PC-3 (cell line): Measurements from ENCODE around the gene GPBP1. TPM values are rescaled to one million over a fixed set of nuclear protein-coding genes. Genes with fewer than 3 reads are reported as not detected.
A peak's percentile ranks its signal among the peaks of the same experiment; 100 is the strongest.
"Not testable (repeated sequence)": the region's sequence is repeated elsewhere in the genome, so short reads cannot be mapped to it uniquely, and the experiment has no call there.

Source experiments
- ATAC-seq: fragments of 200-7000 bp; cut with Tn5 transposase; 2 replicates; pipeline ENCODE4 v1.9.1; 2020; ENCODE audit warnings: mild to moderate bottlenecking, moderate library complexity
- BruUV-seq: library from RNA; stranded (reverse); fragments of 400-500 nt; replicated peaks from 2 replicates; lab custom pipeline; 2021; lab: Mats Ljungman, UMichigan
- CTCF ChIA-PET: fragments of 300-600 bp; sonication (Branson Sonifier 250); formaldehyde crosslinking; loops from one replicate; lab custom pipeline; 2022; ENCODE audit warnings: antibody characterized with exemption; lab: Charles Lee
- POLR2A ChIA-PET: fragments of 300-600 bp; sonication (Branson Sonifier 250); formaldehyde crosslinking; loops from one replicate; lab custom pipeline; 2022; ENCODE audit warnings: antibody characterized with exemption; ENCODE audit not compliant: unreplicated experiment; lab: Charles Lee
- DNase-seq: peaks from one replicate; pipeline ENCODE4 v3.0.0-alpha.2; 2015
- H2AFZ ChIP-seq: fragments of 300-600 bp; sonication (generic); 2 replicates; pipeline ENCODE4 v1.6.0; 2016; ENCODE audit warnings: antibody characterized with exemption, low read length
- H3F3A ChIP-seq: fragments of 300-600 bp; sonication (generic); one replicate; pipeline ENCODE4 v1.6.0; 2017; ENCODE audit warnings: antibody characterized with exemption, low read length, control low read depth, mild to moderate bottlenecking; ENCODE audit not compliant: unreplicated experiment
- H3K27ac ChIP-seq: fragments of 300-600 bp; sonication (generic); 2 replicates; pipeline ENCODE4 v1.5.1; 2016; ENCODE audit warnings: mild to moderate bottlenecking, low read length
- H3K27me3 ChIP-seq: fragments of 300-600 bp; sonication (generic); 2 replicates; pipeline ENCODE4 v1.6.1; 2016; ENCODE audit warnings: low read length, mixed read lengths
- H3K36me3 ChIP-seq: fragments of 300-600 bp; sonication (generic); 2 replicates; pipeline ENCODE4 v1.6.1; 2016; ENCODE audit warnings: low read depth, mixed run types, low read length, mixed read lengths
- H3K4me1 ChIP-seq: fragments of 300-600 bp; sonication (generic); 2 replicates; pipeline ENCODE4 v1.5.1; 2016; ENCODE audit warnings: low read length; ENCODE audit not compliant: insufficient read depth
- H3K4me2 ChIP-seq: fragments of 300-600 bp; sonication (generic); 2 replicates; pipeline ENCODE4 v1.6.0; 2016; ENCODE audit warnings: low read length
- H3K4me3 ChIP-seq: fragments of 300-600 bp; sonication (generic); 2 replicates; pipeline ENCODE4 v1.5.1; 2016; ENCODE audit warnings: mild to moderate bottlenecking, low read length, mixed read lengths
- H3K79me2 ChIP-seq: fragments of 300-600 bp; sonication (generic); 2 replicates; pipeline ENCODE4 v1.6.1; 2017; ENCODE audit warnings: low read length, mixed read lengths
- H3K9ac ChIP-seq: fragments of 300-600 bp; sonication (generic); 2 replicates; pipeline ENCODE4 v1.6.0; 2016; ENCODE audit warnings: mild to moderate bottlenecking, low read length
- H3K9me2 ChIP-seq: fragments of 300-600 bp; sonication (generic); replicated peaks from 2 replicates; pipeline ENCODE4 v1.6.1; 2016; ENCODE audit warnings: mixed run types, low read length, mixed read lengths
- H3K9me3 ChIP-seq: fragments of 300-600 bp; sonication (generic); 2 replicates; pipeline ENCODE4 v1.6.1; 2016; ENCODE audit warnings: low read length, mixed read lengths
- H4K20me1 ChIP-seq: fragments of 300-600 bp; sonication (generic); 2 replicates; pipeline ENCODE4 v1.6.1; 2016; ENCODE audit warnings: low read length, mixed read lengths
- CTCF ChIP-seq: fragments of 300-600 bp; sonication (generic); conservative IDR thresholded peaks from 2 replicates; pipeline ENCODE4 v1.5.1; 2017; ENCODE audit warnings: antibody characterized with exemption, low read depth, mild to moderate bottlenecking, low read length
- EZH2 ChIP-seq: fragments of 300-600 bp; sonication (generic); IDR thresholded peaks from one replicate; pipeline ENCODE4 v1.6.1; 2017; ENCODE audit warnings: antibody characterized with exemption, mild to moderate bottlenecking, low read length; ENCODE audit not compliant: unreplicated experiment
- EZH2phosphoT487 ChIP-seq: fragments of 300-600 bp; sonication (generic); IDR thresholded peaks from 2 replicates; pipeline ENCODE4 v1.6.1; 2018; ENCODE audit warnings: mild to moderate bottlenecking, antibody characterized with exemption, low read length, borderline replicate concordance
- intact Hi-C: fragments of 100-400 bp; cut with micrococcal nuclease; formaldehyde crosslinking; loops from 2 replicates; pipeline ENCODE4 v1.9.0; 2023
- total RNA-seq: library from RNA; depleted of rRNA; stranded (reverse); fragments of >200 nt; gene quantifications from 2 replicates; pipeline ENCODE4 v1.2.3, GENCODE V29; 2014

The GPBP1 gene
- total RNA-seq, 1 experiment from 2014 or later = 31.8 TPM

- Histone ChIP-seq H3K79me2 (peaks cover 87% of the 10 kb centered on the region), H2AFZ (no peak overlapping the region), H3K9ac (peak overlapping the region; percentile 100), H3K27me3 (no peaks in the 10 kb centered on the region), H3K9me2 (no peaks in the 10 kb centered on the region), H3K36me3 (peaks cover 20% of the 10 kb centered on the region), H3F3A (no peaks in the 10 kb centered on the region), H3K4me3 (peak overlapping the region; percentile 98), H3K9me3 (no peaks in the 10 kb centered on the region), H3K27ac (no peak overlapping the region), H3K4me2 (peak overlapping the region; percentile 93), H4K20me1 (peaks cover 60% of the 10 kb centered on the region), H3K4me1 (peaks cover 8% of the 10 kb centered on the region; the same call in 1 of the 2 replicates)
- ChIA-PET CTCF (no interaction called here), POLR2A (no interaction called here)
- no TSS peak for BruUV-seq
- DNase-seq (no peak), ATAC-seq (no peak)
- TF ChIP-seq EZH2 = no peak
- TF ChIP-seq CTCF = no peak
- no peak for TF ChIP-seq EZH2phosphoT487
- intact Hi-C loops = loop anchor here (10.0 kb wide), 1 partner anchor 257 kb away; no protein-coding TSS in a partner anchor
Measured at GRCh38 chr5:57177479-57178156, 3.8 kb downstream of the GPBP1 start.

DNA sequence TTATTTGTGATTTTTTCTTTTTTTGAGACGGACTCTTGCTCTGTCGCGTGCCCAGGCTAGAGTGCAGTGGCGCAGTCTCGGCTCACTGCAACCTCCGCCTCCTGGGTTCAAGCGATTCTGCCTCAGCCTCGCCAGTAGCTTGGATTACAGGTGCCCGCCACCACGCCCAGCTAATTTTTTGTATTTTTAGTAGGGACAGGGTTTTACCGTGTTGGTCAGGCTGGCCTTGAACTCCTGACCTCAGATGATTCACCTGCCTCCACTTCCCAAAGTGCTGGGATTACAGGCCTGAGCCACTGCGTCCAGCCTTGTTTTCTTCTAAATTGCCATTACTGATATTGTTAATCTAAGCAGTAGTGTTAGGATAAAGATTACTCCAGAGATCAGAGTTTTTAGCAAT lies 4.4 kb downstream of the GPBP1 start:
- intact Hi-C loops = loop anchor here (10.0 kb wide), 1 partner anchor 257 kb away; no protein-coding TSS in a partner anchor
- CTCF ChIA-PET = not testable (repeated sequence)
- peak overlapping the region; percentile 98 for H3K4me3 ChIP-seq

GRCh38 chr5:57179262-57180200 lies 5.7 kb downstream of the GPBP1 start:
- Histone ChIP-seq H2AFZ (no peak overlapping the region), H3K4me3 (peak overlapping the region; percentile 98), H3K27me3 (no peaks in the 10 kb centered on the region), H3K9me3 (no peaks in the 10 kb centered on the region), H4K20me1 (peaks cover 62% of the 10 kb centered on the region), H3K27ac (no peak overlapping the region), H3K9ac (no peak overlapping the region), H3K9me2 (no peaks in the 10 kb centered on the region), H3K36me3 (peaks cover 20% of the 10 kb centered on the region), H3K79me2 (peaks cover 100% of the 10 kb centered on the region), H3K4me1 (peaks cover 8% of the 10 kb centered on the region; the same call in 1 of the 2 replicates), H3F3A (no peaks in the 10 kb centered on the region), H3K4me2 (peak overlapping the region; percentile 93)
- TF ChIP-seq EZH2 (no peak), EZH2phosphoT487 (no peak), CTCF (no peak)
- intact Hi-C loops = loop anchor here (10.0 kb wide), 1 partner anchor 255 kb away; no protein-coding TSS in a partner anchor
- BruUV-seq = no TSS peak
- CTCF ChIA-PET = no interaction called here
- ATAC-seq = no peak
- POLR2A ChIA-PET = interaction anchor here (0.6 kb wide), 1 partner anchor 314 kb away, joined by 3 read pairs; no protein-coding TSS in a partner anchor
- no peak for DNase-seq

More for the DNA sequence above, 4.4 kb downstream of the GPBP1 start:
- H3K27ac ChIP-seq, H3K9me3 ChIP-seq, H3F3A ChIP-seq, H3K27me3 ChIP-seq, H3K4me1 ChIP-seq, H3K9me2 ChIP-seq, BruUV-seq, DNase-seq, H2AFZ ChIP-seq, POLR2A ChIA-PET, ATAC-seq: not testable (repeated sequence)
- peak overlapping the region; percentile 100; the same call in 1 of the 2 replicates for H3K9ac ChIP-seq
- peaks cover 60% of the 10 kb centered on the region for H4K20me1 ChIP-seq
- H3K79me2 ChIP-seq = peaks cover 93% of the 10 kb centered on the region
- peaks cover 20% of the 10 kb centered on the region for H3K36me3 ChIP-seq
- H3K4me2 ChIP-seq = peak overlapping the region; percentile 93
